Measurements from ENCODE around the gene AK8.

DNA sequence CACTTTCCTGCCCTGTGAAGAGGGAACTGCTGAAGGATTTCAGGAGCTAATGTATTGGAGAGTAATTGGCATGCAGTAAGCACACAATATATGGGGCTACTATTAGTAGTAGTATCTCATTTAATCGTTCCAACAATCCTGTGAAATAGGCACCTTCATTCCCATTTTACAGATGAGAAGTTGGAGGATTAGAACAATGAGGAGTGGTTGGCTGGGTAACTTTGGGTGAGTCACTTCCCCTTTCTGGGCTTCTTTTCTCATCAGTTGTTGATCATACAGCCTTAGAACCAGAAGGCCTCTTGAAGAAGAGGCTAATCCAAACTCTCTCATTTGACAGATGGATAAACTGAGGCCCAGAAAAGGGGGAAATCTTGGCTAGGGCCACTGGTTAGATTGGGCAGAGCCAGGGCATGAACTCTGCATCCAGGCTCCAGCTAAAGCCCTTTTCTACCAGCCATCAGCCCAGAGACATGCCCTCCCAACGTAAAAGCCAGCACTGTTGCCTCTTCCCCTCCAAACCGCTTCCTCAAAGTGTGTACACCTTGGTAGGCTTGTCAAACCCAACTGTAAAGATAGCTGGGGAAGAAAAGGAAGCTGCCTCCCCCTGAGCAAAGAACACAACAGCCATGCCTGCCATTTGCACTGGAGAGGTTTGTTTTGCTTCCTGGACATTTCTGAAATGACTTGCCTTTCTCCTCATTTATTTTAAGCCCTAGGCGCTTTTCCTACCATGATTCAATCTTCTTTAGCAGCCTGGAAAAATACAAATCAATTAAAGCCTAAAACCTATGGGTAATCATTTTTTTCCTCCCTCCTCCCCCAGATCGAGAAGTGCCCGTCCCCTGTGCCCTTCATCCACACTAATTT, 1.6 kb upstream of the AK8 start:
- TF ChIP-seq POLR2A (IDR thresholded peaks at IDR 0.05) (no peak), POLR2AphosphoS5 (IDR thresholded peaks at IDR 0.05) (no peak), EP300 (IDR thresholded peaks at IDR 0.05) (no peak)
- TF ChIP-seq, protein P1, sequence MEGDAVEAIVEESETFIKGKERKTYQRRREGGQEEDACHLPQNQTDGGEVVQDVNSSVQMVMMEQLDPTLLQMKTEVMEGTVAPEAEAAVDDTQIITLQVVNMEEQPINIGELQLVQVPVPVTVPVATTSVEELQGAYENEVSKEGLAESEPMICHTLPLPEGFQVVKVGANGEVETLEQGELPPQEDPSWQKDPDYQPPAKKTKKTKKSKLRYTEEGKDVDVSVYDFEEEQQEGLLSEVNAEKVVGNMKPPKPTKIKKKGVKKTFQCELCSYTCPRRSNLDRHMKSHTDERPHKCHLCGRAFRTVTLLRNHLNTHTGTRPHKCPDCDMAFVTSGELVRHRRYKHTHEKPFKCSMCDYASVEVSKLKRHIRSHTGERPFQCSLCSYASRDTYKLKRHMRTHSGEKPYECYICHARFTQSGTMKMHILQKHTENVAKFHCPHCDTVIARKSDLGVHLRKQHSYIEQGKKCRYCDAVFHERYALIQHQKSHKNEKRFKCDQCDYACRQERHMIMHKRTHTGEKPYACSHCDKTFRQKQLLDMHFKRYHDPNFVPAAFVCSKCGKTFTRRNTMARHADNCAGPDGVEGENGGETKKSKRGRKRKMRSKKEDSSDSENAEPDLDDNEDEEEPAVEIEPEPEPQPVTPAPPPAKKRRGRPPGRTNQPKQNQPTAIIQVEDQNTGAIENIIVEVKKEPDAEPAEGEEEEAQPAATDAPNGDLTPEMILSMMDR (IDR thresholded peaks at IDR 0.05), result no peak
